Activated naive CD8-positive, alpha-beta T cell treated with anti-CD3 and anti-CD28 coated beads for 36 hours (primary cell): ENCODE results near the gene TTC7B. TPM values are rescaled to one million over a fixed set of nuclear protein-coding genes. Genes with fewer than 3 reads are reported as not detected.

ENCODE experiments used
- DNase-seq: peaks from one replicate; pipeline ENCODE4 v3.0.0; 2021
- H3K27ac Mint-ChIP-seq: one replicate; pipeline ENCODE4 v1.8.0; 2022; ENCODE audit warnings: mild to moderate bottlenecking, moderate library complexity, mixed read lengths
- H3K27me3 Mint-ChIP-seq: one replicate; pipeline ENCODE4 v1.8.0; 2022; ENCODE audit warnings: mild to moderate bottlenecking, mixed read lengths
- H3K36me3 Mint-ChIP-seq: one replicate; pipeline ENCODE4 v1.8.0; 2021; ENCODE audit warnings: mild to moderate bottlenecking, mixed read lengths
- H3K4me1 Mint-ChIP-seq: one replicate; pipeline ENCODE4 v1.8.0; 2021; ENCODE audit warnings: mixed read lengths
- H3K4me3 Mint-ChIP-seq: one replicate; pipeline ENCODE4 v1.8.0; 2022; ENCODE audit warnings: mild to moderate bottlenecking, moderate library complexity, mixed read lengths
- H3K9me3 Mint-ChIP-seq: one replicate; pipeline ENCODE4 v1.8.0; 2022; ENCODE audit warnings: mixed read lengths
- total RNA-seq, 2 experiments: library from RNA; stranded (reverse); gene quantifications; one replicate each; pipeline ENCODE4 v1.2.3, GENCODE V29; 2021

The TTC7B gene
- total RNA-seq, 2 experiments from 2014 or later, result 7.1 to 7.6 TPM

- Mint-ChIP-seq H3K4me1 (no peaks in the 10 kb centered on the region), H3K9me3 (no peaks in the 10 kb centered on the region), H3K36me3 (no peaks in the 10 kb centered on the region), H3K27me3 (peaks cover 5% of the 10 kb centered on the region), H3K4me3 (no peak overlapping the region), H3K27ac (no peak overlapping the region)
- DNase-seq, result no peak
Measured at GRCh38 chr14:90596733-90597132, 219.5 kb downstream of the TTC7B start.

GRCh38 chr14:90593254-90594040 lies 222.8 kb downstream of the TTC7B start:
- H3K27ac Mint-ChIP-seq, result no peak overlapping the region
- H3K36me3 Mint-ChIP-seq, result no peaks in the 10 kb centered on the region
- no peak for DNase-seq
- H3K4me1 Mint-ChIP-seq, result no peaks in the 10 kb centered on the region
- no peak overlapping the region for H3K4me3 Mint-ChIP-seq
- H3K27me3 Mint-ChIP-seq, result no peaks in the 10 kb centered on the region
- H3K9me3 Mint-ChIP-seq, result no peaks in the 10 kb centered on the region

GRCh38 chr14:90592655-90593054 lies 223.6 kb downstream of the TTC7B start:
- H3K27me3 Mint-ChIP-seq, result no peaks in the 10 kb centered on the region
- no peak overlapping the region for H3K27ac Mint-ChIP-seq
- H3K4me1 Mint-ChIP-seq, result no peaks in the 10 kb centered on the region
- H3K36me3 Mint-ChIP-seq, result no peaks in the 10 kb centered on the region
- no peaks in the 10 kb centered on the region for H3K9me3 Mint-ChIP-seq
- DNase-seq, result no peak
- no peak overlapping the region for H3K4me3 Mint-ChIP-seq

- Mint-ChIP-seq H3K4me3 (no peak overlapping the region), H3K4me1 (no peaks in the 10 kb centered on the region), H3K36me3 (no peaks in the 10 kb centered on the region), H3K27ac (no peak overlapping the region), H3K27me3 (no peaks in the 10 kb centered on the region), H3K9me3 (no peaks in the 10 kb centered on the region)
- DNase-seq, result no peak
Measured at GRCh38 chr14:90587918-90588317, 228.3 kb downstream of the TTC7B start.

GRCh38 chr14:90587252-90587910 lies 228.8 kb downstream of the TTC7B start:
- Mint-ChIP-seq H3K27ac (no peak overlapping the region), H3K36me3 (no peaks in the 10 kb centered on the region), H3K27me3 (no peaks in the 10 kb centered on the region), H3K4me1 (no peaks in the 10 kb centered on the region), H3K9me3 (no peaks in the 10 kb centered on the region), H3K4me3 (no peak overlapping the region)
- no peak for DNase-seq

GRCh38 chr14:90585106-90585505 lies 231.1 kb downstream of the TTC7B start:
- no peaks in the 10 kb centered on the region for H3K9me3 Mint-ChIP-seq
- H3K4me3 Mint-ChIP-seq, result no peak overlapping the region
- H3K36me3 Mint-ChIP-seq, result no peaks in the 10 kb centered on the region
- H3K27me3 Mint-ChIP-seq, result no peaks in the 10 kb centered on the region
- DNase-seq, result no peak
- no peaks in the 10 kb centered on the region for H3K4me1 Mint-ChIP-seq
- no peak overlapping the region for H3K27ac Mint-ChIP-seq

GRCh38 chr14:90583916-90584605 lies 232.2 kb downstream of the TTC7B start:
- no peak overlapping the region for H3K27ac Mint-ChIP-seq
- H3K4me3 Mint-ChIP-seq, result no peak overlapping the region
- no peaks in the 10 kb centered on the region for H3K4me1 Mint-ChIP-seq
- H3K27me3 Mint-ChIP-seq, result no peaks in the 10 kb centered on the region
- no peaks in the 10 kb centered on the region for H3K9me3 Mint-ChIP-seq
- no peak for DNase-seq
- no peaks in the 10 kb centered on the region for H3K36me3 Mint-ChIP-seq

- DNase-seq, result no peak
- no peaks in the 10 kb centered on the region for H3K9me3 Mint-ChIP-seq
- no peaks in the 10 kb centered on the region for H3K27me3 Mint-ChIP-seq
- no peaks in the 10 kb centered on the region for H3K4me1 Mint-ChIP-seq
- H3K4me3 Mint-ChIP-seq, result no peak overlapping the region
- H3K27ac Mint-ChIP-seq, result no peak overlapping the region
- no peaks in the 10 kb centered on the region for H3K36me3 Mint-ChIP-seq
Measured at GRCh38 chr14:90583427-90583826, 232.8 kb downstream of the TTC7B start.

GRCh38 chr14:90582166-90582565 lies 234.1 kb downstream of the TTC7B start:
- Mint-ChIP-seq H3K27ac (no peak overlapping the region), H3K9me3 (no peaks in the 10 kb centered on the region), H3K4me1 (no peaks in the 10 kb centered on the region), H3K36me3 (no peaks in the 10 kb centered on the region), H3K27me3 (no peaks in the 10 kb centered on the region), H3K4me3 (no peak overlapping the region)
- DNase-seq, result no peak

- H3K36me3 Mint-ChIP-seq, result no peaks in the 10 kb centered on the region
- H3K4me1 Mint-ChIP-seq, result no peaks in the 10 kb centered on the region
- DNase-seq, result no peak
- H3K27me3 Mint-ChIP-seq, result no peaks in the 10 kb centered on the region
- no peak overlapping the region for H3K27ac Mint-ChIP-seq
- H3K4me3 Mint-ChIP-seq, result no peak overlapping the region
- no peaks in the 10 kb centered on the region for H3K9me3 Mint-ChIP-seq
Measured at GRCh38 chr14:90581745-90582144, 234.5 kb downstream of the TTC7B start.

GRCh38 chr14:90580377-90581335 lies 235.6 kb downstream of the TTC7B start:
- H3K4me3 Mint-ChIP-seq, result no peak overlapping the region
- H3K4me1 Mint-ChIP-seq, result no peaks in the 10 kb centered on the region
- no peaks in the 10 kb centered on the region for H3K9me3 Mint-ChIP-seq
- H3K27ac Mint-ChIP-seq, result no peak overlapping the region
- DNase-seq, result no peak
- H3K36me3 Mint-ChIP-seq, result no peaks in the 10 kb centered on the region
- no peaks in the 10 kb centered on the region for H3K27me3 Mint-ChIP-seq

GRCh38 chr14:90579816-90580215 lies 236.4 kb downstream of the TTC7B start:
- no peak for DNase-seq
- Mint-ChIP-seq H3K9me3 (no peaks in the 10 kb centered on the region), H3K27me3 (no peaks in the 10 kb centered on the region), H3K4me3 (no peak overlapping the region), H3K36me3 (no peaks in the 10 kb centered on the region), H3K27ac (no peak overlapping the region), H3K4me1 (no peaks in the 10 kb centered on the region)

- DNase-seq, result no peak
Measured at GRCh38 chr14:90579088-90579487, 237.1 kb downstream of the TTC7B start.

GRCh38 chr14:90578283-90578985 lies 237.8 kb downstream of the TTC7B start:
- Mint-ChIP-seq H3K27me3 (no peaks in the 10 kb centered on the region), H3K36me3 (no peaks in the 10 kb centered on the region), H3K4me1 (no peaks in the 10 kb centered on the region), H3K9me3 (no peaks in the 10 kb centered on the region), H3K4me3 (no peak overlapping the region), H3K27ac (no peak overlapping the region)
- DNase-seq, result no peak

More at GRCh38 chr14:90579088-90579487, 237.1 kb downstream of the TTC7B start:
- Mint-ChIP-seq H3K4me3 (no peak overlapping the region), H3K36me3 (no peaks in the 10 kb centered on the region), H3K4me1 (no peaks in the 10 kb centered on the region), H3K27ac (no peak overlapping the region), H3K9me3 (no peaks in the 10 kb centered on the region), H3K27me3 (no peaks in the 10 kb centered on the region)
